SIG-M5 (cell line): ENCODE data around the gene DALRD3.
A peak's percentile ranks its signal among the peaks of the same experiment; 100 is the strongest.

Experiments used
- DNase-seq: peaks from one replicate; lab custom pipeline; 2025; lab: John Stamatoyannopoulos, UW

DALRD3 gene, protein sequence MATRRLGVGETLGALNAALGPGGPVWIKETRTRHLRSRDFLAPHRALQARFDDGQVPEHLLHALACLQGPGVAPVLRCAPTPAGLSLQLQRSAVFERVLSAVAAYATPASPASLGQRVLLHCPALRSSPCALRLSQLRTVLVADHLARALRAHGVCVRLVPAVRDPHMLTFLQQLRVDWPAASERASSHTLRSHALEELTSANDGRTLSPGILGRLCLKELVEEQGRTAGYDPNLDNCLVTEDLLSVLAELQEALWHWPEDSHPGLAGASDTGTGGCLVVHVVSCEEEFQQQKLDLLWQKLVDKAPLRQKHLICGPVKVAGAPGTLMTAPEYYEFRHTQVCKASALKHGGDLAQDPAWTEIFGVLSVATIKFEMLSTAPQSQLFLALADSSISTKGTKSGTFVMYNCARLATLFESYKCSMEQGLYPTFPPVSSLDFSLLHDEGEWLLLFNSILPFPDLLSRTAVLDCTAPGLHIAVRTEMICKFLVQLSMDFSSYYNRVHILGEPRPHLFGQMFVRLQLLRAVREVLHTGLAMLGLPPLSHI

DNA sequence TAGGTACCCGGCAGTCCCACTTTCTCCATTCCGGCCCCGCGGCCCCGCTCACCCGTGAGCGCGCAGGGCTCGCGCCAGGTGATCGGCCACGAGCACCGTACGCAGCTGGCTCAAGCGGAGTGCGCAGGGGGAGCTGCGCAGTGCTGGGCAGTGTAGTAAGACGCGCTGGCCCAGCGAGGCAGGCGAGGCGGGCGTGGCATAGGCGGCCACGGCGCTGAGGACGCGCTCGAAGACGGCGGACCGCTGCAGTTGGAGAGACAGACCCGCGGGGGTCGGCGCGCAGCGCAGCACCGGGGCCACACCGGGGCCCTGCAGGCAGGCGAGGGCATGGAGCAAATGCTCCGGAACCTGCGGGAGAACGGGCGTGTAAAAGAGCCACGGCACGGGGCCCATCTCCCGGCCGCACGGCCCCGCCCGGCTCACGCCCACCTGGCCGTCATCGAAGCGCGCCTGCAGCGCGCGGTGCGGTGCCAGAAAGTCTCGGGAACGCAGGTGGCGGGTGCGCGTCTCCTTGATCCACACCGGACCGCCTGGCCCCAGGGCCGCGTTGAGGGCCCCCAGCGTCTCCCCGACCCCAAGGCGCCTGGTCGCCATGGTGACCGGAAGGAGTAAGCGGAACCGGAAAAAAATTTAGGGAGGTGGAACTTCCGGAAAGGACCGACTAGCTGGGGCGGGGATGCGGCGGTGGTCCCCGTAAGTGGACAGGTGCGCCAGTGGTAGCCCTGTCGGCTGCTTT lies at the start of gene DALRD3:
Gene DALRD3, minus strand, starts transcription at position 610 of the 736 bp plus-strand sequence. Its CDS starts 16 bp downstream, at position 594.
- no peak for DNase-seq

DNA sequence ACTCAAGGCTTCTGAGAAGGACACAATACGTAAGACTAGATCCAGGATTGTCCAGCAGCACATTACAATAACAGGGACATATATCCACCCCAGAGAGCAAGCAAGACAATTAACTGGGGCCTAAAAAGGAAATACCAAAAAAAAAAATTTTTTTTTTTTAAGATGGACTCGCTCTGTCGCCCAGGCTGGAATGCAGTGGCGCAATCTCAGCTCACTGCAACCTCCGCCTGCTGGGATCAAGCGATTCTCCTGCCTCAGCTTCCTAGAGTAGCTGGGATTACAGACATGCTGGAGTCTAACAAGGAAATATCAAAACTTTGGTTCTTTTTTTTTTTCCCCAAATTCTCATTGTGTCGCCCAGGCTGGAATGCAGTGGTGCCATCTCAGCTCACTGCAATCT lies 39.6 kb upstream of the DALRD3 start:
- no peak for DNase-seq

DNA sequence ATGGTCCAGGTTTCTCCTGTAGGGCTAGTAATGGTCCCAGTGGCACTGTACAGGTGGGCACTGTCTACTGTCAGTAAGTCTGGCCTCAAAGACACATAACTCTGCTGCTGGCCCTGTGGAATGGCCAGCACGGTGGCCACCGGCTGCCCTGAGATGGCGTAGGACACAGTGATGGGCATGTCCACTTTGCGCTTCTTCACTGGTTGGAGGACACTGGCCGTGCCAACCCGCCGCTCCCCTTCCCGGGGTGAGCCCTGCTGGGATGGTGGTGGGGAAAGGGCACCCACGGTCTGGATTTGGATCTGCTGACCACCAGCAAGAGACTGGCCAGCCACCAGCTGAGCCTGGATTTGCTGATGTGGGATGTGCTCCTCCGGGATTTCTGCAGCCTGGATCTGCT lies 38.9 kb upstream of the DALRD3 start:
- no peak for DNase-seq

DNA sequence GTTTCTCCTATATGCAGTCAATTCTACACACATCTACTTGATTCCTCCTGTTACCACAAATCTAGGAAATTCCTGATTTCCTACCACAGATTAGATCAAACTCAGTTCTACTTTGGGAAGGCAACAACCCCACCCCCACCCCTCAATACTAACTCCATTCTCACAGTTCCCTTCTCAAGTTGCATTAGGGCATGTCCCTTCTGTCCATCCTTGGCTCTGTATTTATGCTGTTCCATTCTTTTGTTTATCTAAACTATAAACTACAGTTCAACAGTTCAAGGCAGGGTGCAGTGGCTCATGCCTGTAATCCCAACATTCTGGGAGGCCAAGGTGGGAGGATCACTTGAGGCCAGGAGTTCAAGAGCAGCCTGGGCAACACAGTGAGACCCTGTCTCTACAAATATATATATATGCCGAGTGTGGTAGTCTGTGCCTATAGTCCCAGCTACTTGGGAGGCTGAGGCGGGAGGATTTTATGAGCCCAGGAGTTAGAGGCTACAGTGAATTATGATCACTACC lies 36.0 kb upstream of the DALRD3 start:
- DNase-seq, result no peak

DNA sequence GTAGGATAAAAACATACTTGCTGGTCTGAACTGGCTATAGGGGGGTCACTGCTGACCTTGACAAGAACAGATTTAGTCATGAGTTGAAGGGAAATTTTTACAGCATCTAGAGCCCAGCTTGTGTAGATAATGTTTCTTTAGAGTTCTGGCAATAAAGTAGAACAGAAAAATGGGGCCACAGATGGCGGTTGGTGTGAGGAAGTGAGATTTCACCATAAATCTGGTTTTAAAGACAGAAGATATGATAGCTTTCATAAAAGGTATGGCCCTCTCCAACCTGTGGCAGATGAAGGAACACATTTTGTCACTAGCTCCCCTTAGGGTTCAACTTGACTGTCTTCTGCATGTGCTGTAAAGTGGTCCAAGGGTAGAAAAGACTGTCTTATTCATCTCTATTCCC lies 35.2 kb upstream of the DALRD3 start:
- DNase-seq, result no peak

DNA sequence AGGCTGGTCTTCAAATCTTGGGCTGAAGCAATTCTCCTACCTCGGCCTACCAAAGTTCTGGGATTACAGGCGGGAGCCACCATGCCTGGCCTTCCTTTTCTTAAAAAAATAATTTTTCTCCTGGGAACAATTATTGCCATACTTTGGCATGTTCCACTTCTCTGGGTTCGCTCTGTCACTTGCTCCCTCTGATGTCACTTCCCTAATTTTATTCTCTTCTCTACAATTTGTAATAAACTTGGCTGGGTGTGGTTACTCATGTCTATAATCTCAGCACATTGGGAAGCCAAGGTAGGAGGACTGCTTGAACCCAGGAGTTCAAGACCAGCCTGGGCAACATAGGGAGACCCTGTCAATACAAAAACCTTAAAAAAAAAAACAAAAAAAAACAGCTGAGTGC lies 16.9 kb upstream of the DALRD3 start:
- DNase-seq, result no peak

DNA sequence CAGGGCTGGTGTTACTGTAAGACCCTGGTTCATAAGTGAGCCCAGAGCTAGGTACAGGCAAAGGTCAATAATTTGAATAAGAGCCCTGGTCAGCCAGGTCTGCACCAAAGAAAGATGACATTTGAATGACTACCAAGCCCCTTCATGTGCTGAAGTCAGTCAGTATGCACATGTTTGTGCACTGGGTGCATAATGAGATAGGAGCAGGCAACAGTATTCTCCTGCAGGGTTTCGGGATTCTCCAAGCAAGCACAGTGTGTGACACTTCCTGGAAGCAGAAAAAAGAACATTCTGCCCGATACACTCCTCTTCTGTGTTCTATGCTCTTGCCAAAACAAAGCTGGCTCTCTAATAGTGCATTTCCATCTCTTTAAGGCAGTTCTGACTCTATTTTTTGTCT lies 16.3 kb upstream of the DALRD3 start:
- no peak for DNase-seq

DNA sequence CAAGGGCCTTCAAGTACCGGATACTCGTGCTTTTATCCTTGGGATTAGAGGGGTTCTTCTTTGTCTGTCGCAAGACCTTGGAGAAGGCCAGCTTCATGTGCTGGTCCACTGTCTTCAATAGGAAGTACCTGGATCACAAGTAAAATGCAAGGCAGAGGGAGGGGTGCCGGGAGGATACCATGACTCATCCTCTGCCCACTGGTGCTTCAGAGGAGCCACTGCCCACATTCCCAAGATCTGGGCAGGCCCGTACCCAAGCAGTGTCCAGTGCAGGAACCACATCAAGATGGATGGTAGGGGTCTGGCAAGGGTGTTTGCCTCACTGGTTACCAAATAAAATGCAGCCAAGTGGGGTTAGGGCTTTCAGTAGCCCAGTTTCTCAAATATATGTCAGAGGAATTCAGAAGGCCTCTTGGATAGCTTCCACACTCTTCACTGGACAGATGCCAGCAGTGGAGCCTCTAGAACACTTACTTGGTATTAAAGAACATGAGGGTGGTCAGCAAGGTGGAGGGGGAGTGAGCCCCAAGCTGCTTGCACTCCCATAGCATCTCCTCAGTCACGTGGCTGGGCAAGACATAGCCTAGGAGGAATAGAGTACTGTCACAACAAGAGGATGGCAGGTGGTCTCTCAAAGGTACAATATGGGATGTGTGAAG lies 14.4 kb upstream of the DALRD3 start:
- DNase-seq, result no peak

DNA sequence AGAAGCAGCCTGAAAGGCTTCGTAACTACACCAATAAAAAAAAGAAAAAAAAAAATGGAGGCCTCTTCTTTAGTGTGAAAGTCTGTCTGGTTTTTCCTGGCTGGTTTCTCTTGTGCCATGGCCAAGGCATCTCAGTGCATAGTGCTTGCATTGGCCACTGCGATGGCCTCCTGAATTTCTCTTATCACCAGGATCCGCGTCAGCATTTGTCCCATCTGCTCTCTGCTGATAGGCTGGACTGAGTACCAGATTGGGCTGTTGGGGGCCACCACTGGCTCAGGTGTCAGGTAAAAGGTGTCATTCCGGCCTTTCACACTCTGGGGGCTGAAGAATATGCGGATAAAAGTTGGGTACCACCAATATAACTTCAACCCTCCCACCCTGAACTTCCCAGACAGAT lies 11.9 kb upstream of the DALRD3 start:
- DNase-seq, result no peak

DNA sequence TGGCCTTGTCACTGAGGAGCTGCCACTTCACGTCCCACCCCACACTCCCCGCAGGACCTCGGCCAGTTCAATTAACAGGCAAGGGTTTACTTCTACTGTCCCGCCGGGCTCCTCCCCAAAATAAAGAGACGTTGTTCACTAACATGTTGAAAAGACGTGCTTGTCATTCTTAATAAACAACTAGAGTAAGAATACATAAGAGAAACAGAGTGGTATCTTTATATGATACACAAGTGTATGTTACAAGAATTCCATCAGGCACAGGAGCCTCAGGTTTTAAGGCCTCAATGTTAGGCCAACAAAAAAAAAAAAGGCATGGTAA lies 11.1 kb upstream of the DALRD3 start:
- DNase-seq, result no peak

DNA sequence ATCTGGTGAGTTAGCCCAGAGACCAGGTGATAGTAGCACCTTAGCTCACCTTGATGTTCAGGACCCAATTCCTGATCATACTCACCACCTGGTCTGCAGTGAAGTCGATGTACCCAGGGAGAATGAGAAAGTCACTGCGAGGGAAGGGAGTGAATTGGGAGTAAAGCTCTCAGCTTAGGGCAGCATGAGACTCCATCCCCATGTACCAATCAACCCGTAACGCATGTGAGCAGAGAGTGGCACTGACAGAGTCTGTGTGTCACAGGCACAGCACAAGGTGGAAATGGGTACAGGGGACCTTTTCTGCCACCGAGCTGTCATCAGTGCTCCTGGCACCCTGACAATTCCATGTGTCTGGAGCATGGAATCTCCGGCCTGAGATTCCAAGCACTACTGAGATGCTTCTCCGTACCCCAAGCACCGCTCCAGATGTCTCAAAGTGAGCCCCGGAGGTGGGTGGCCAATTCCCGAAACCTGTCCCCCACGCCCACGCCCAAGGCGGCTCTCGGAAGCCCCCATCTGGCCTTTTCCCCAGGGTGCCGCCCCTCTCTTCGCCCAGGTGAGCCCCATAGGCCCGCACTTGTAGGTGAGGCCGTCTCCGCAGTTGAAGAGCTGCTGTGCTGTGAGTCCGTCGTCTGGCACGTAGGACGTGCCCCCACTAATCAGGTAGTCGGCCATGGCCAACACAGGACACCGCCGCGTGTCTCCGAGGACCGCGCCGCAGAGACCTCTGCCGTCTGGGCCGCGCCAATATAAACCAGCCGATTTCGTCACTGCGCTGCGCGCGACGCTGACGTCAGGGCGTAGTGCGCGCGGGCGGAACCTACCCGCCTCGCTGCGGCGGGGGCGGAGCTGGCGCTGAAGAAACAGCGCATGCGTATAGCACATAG lies 10.5 kb upstream of the DALRD3 start, which contains the start of gene IMPDH2:
Gene IMPDH2, minus strand, starts transcription at position 726 of the 890 bp plus-strand sequence. Its CDS starts 48 bp downstream, at position 678.
- peak; percentile 54 for DNase-seq

DNA sequence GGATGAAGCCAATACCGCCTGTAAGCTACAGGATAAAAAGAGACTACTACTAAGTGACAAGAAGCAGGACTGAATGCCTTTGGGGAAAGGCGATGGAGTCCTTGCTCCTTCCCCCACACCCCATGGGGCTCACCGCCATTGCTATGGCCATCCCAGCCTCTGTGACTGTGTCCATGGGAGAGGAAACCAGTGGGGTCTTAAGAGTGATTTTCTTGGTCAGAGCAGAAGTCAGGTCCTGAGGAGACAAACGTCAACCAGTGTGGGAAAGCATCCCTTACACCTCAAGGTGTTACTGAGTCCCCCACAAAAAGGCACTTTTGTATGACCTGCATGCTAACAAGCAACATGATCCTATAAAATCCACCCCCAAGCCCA lies 9.9 kb upstream of the DALRD3 start:
- DNase-seq, result no peak

DNA sequence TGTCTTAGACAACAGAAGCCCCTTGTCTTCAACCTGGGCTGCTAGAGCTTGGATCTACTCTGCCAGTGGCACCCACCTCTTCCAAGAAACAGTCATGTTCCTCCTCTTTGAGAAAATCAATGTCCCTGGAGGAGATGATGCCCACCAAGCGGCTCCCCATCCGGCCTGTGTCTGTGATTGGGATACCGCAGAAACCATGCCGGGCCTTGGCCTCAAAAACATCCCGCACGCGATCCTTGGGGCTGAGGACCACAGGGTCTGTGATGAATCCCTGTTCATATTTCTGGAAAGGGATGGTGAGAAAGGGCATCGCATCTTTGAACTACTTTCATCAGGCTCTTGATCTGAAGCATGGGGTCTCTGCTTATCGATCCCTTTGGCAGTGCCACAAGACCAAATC lies 9.3 kb upstream of the DALRD3 start:
- no peak for DNase-seq

DNA sequence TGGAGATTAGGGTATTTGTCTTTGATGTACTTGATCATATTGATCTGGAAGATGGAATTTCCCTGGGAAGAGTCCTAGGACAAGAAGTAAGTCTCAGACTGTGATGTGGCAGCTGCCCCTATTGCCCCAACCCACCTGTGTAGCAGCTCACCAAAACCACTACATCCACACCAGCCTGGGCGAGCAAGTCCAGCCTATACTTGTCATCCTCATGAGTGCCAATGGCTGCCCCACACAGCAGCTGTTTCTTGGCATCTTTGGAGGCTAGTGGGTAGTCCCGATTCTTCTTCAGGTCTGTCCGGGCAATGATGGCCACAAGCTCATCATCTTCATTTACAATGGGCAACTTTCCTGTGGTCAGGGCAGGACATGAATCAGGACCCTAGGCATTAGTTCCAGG lies 8.2 kb upstream of the DALRD3 start:
- no peak for DNase-seq

DNA sequence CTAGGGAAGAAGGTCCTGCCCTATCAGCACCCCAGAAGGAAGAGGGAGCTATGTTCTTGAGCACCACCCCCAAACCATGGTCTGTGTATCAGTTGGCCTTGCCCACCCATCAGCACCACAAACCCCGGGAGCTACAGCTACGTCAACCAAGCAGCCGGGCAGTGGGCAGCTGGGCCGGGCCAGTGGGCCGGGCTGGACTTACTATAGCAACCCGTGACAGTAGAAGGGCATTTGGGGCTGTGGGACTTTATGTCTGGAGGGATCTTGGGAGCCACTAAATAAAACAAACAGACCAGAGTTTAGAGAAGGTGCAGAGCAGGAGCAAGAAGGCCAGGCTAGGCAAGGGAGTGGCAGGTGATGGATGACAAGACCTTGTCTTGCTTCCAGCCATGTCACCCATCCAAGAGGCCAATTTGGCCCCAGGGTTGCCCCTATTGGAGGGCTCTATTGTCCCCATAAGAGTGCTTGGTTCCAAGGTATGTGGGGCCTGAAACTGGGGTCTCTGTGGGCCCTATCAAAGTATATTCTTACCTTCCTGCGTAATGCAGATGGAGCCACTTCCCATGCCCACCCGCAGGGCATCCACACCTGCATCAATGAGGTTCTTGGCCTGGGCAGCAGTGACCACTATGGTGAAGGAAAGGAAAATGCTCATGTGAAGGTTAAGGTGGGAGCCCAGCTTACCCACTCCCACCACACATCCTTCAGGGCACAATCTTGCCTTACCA lies 7.6 kb upstream of the DALRD3 start:
- no peak for DNase-seq

DNA sequence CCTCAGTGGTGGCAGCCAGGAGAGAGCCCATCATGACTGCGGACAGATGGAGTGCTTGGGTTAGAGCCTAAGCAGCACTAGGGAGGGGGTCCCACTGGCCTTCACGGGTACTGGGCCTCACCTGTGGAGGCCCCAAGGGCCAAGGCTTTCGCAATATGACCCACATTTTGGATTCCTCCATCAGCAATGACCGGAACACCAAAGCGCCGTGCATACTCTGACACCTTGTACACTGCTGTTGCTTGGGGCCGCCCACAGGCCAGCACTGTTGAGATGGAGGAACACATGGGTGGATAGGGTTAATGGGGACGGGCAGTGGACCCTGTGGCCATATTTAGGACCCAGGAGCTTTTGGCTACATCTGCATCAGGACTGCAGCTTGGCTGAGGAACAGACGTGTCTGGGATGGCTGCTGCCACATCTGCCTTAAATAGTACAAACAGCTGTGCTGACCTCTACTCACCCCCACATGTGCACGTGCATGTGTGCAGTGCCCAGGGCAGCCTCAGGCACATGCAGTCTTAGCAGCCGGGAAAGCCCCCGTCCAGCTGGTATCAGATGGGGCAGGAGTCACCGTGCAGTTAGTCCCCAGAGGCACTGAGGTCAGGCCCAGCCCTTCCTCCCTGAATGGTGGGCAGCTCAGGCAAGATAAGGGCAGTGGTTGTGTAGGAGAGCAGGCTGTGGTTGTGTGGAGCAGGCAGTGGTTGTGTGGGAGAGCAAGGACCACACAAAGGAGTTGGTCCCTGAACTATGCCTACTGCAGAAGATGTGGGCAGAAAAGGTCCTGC lies 6.8 kb upstream of the DALRD3 start:
- DNase-seq, result no peak

DNA sequence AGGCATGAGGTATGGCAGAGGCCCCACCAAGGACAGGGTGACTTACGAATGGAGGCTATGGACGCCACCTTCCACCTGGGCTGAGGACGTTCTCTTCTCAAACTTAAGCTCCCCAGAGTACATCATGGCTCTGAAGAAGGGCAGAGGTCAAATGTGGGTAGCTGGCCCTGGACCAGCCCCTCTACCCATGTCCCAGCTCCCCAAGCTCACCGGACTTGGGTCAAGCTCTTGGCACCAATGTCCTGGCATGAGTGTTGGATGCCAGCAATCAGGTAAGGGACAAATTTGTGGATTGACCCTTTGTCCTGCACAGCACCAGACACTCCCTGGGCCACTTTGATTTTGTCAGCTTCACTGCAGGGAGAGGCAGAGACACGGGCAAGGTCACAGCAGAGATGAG lies 6.1 kb upstream of the DALRD3 start:
- no peak for DNase-seq

DNA sequence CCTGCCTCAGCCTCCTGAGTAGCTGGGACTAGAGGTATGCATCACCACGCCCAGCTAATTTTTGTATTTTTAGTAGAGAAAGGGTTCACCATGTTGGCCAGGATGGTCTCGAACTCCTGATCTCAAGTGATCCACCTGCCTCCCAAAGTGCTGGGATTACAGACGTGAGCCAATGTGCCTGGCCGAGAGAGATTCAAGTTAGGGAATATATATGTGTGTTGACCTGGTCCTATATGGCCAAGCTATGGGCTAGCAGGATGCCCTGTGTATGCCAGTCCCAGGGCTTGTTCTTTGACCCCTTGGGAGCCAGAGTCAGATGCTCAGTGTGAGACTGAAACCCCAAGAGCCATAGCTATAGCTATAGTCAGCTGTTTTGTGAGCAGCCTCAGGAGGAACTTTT lies 5.4 kb upstream of the DALRD3 start:
- DNase-seq, result no peak

DNA sequence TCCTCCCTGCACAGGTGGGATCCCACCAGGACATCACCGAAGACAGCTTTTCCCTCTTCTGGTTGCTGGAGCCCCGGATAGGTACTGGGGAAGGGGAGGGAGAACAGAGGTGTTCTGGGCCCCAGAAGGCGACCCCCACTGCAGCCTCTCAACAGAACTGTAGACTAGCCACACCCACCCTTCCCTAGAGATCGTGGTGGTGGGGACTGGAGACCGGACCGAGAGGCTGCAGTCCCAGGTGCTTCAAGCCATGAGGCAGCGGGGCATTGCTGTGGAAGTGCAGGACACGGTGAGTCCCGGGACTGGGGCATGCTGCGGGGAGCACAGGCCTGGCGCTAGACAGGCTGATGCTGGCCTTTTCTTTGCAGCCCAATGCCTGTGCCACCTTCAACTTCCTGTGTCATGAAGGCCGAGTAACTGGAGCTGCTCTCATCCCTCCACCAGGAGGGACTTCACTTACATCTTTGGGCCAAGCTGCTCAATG lies 4.3 kb upstream of the DALRD3 start:
- no peak for DNase-seq
